Mesenchymal stem cell (in vitro differentiated cells and primary cell): ENCODE data around the gene MPRIP.

Source experiments
- DNase-seq: peaks from one replicate; pipeline ENCODE4 v3.0.0-alpha.2; 2013
- H2AFZ ChIP-seq: one replicate; pipeline ENCODE4 v1.6.1; 2013; ENCODE audit warnings: low read depth, mild to moderate bottlenecking, control low read depth, inconsistent platforms, low read length, moderate library complexity
- H2AK5ac ChIP-seq: 2 replicates; pipeline ENCODE4 v1.6.1; 2013; ENCODE audit warnings: low read length, moderate library complexity, mild to moderate bottlenecking, inconsistent platforms; ENCODE audit not compliant: severe bottlenecking
- H2BK120ac ChIP-seq: one replicate; pipeline ENCODE4 v1.6.1; 2013; ENCODE audit warnings: low read depth, mild to moderate bottlenecking, inconsistent platforms, low read length, moderate library complexity
- H2BK12ac ChIP-seq, 2 experiments: one replicate each; pipeline ENCODE4 v1.6.1; 2013; ENCODE audit warnings: inconsistent platforms in 2 of 2, low read length in 2 of 2, mild to moderate bottlenecking in 2 of 2, moderate library complexity in 2 of 2, control low read depth in 1 of 2
- H2BK15ac ChIP-seq: one replicate; pipeline ENCODE4 v1.6.1; 2013; ENCODE audit warnings: mild to moderate bottlenecking, low read depth, inconsistent platforms; ENCODE audit not compliant: poor library complexity, severe bottlenecking
- H2BK5ac ChIP-seq: 2 replicates; pipeline ENCODE4 v1.6.1; 2013; ENCODE audit warnings: low read depth, mild to moderate bottlenecking, low read length, control low read depth, inconsistent platforms; ENCODE audit not compliant: poor library complexity, severe bottlenecking
- H3K14ac ChIP-seq, 2 experiments: one replicate each; pipeline ENCODE4 v1.6.1; 2013; ENCODE audit warnings: inconsistent platforms in 2 of 2, low read length in 2 of 2, control low read depth in 1 of 2, mild to moderate bottlenecking in 1 of 2, moderate library complexity in 1 of 2
- H3K18ac ChIP-seq, 2 experiments: one replicate each; pipeline ENCODE4 v1.6.1; 2013; ENCODE audit warnings: inconsistent platforms in 2 of 2, low read length in 2 of 2, control low read depth in 1 of 2, low read depth in 1 of 2, mild to moderate bottlenecking in 1 of 2
- H3K23ac ChIP-seq, 2 experiments: one replicate each; pipeline ENCODE4 v1.6.1; 2013; ENCODE audit warnings: inconsistent platforms in 2 of 2, low read length in 2 of 2, mild to moderate bottlenecking in 2 of 2, moderate library complexity in 2 of 2, control low read depth in 1 of 2
- H3K27ac ChIP-seq: 2 replicates; pipeline ENCODE4 v1.5.1; 2013; ENCODE audit warnings: mild to moderate bottlenecking, moderate library complexity, low read length, control low read depth, inconsistent platforms; ENCODE audit not compliant: poor library complexity, severe bottlenecking
- H3K27me3 ChIP-seq, 2 experiments: 2 replicates each; pipeline versions ENCODE4 v1.6.1 to v1.7.0; 2013; ENCODE audit warnings: low read length in 2 of 2, mild to moderate bottlenecking in 2 of 2, moderate library complexity in 2 of 2, control low read depth in 1 of 2, inconsistent platforms in 1 of 2; ENCODE audit not compliant: control insufficient read depth in 1 of 2, insufficient read depth in 1 of 2
- H3K36me3 ChIP-seq, 2 experiments: 2 replicates each; pipeline versions ENCODE4 v1.6.1 to v1.7.0; 2013; ENCODE audit warnings: low read length in 2 of 2, control low read depth in 1 of 2, inconsistent platforms in 1 of 2, low read depth in 1 of 2, mild to moderate bottlenecking in 1 of 2; ENCODE audit not compliant: insufficient read depth in 2 of 2, control insufficient read depth in 1 of 2
- H3K4ac ChIP-seq, 2 experiments: one replicate each; pipeline ENCODE4 v1.6.1; 2013; ENCODE audit warnings: inconsistent platforms in 2 of 2, low read length in 2 of 2, mild to moderate bottlenecking in 2 of 2, moderate library complexity in 2 of 2, control low read depth in 1 of 2, low read depth in 1 of 2
- H3K4me1 ChIP-seq: 2 replicates; pipeline ENCODE4 v1.6.1; 2013; ENCODE audit warnings: low read depth, low read length, control low read depth; ENCODE audit not compliant: control insufficient read depth, insufficient read depth
- H3K4me2 ChIP-seq: 2 replicates; pipeline ENCODE4 v1.6.1; 2013; ENCODE audit warnings: low read length, mild to moderate bottlenecking, inconsistent platforms; ENCODE audit not compliant: poor library complexity, severe bottlenecking
- H3K4me3 ChIP-seq, 2 experiments: 2 replicates each; pipeline versions ENCODE4 v1.5.1 to v1.7.0; 2013; ENCODE audit warnings: low read length in 2 of 2, mild to moderate bottlenecking in 2 of 2, control low read depth in 1 of 2, low read depth in 1 of 2; ENCODE audit not compliant: insufficient read depth in 1 of 2
- H3K79me1 ChIP-seq: replicated peaks from 2 replicates; pipeline ENCODE4 v1.6.1; 2013; ENCODE audit warnings: mild to moderate bottlenecking, control low read depth, low read length, inconsistent platforms; ENCODE audit not compliant: poor library complexity, severe bottlenecking
- H3K9ac ChIP-seq: 2 replicates; pipeline ENCODE4 v1.7.0; 2013; ENCODE audit warnings: mild to moderate bottlenecking, low read length, moderate library complexity
- H3K9me3 ChIP-seq: 2 replicates; pipeline ENCODE4 v1.7.0; 2013; ENCODE audit warnings: mild to moderate bottlenecking, low read length; ENCODE audit not compliant: control insufficient read depth
- H4K8ac ChIP-seq: one replicate; pipeline ENCODE4 v1.6.1; 2013; ENCODE audit warnings: inconsistent platforms, mild to moderate bottlenecking, low read length, moderate library complexity
- H4K91ac ChIP-seq: one replicate; pipeline ENCODE4 v1.6.1; 2013; ENCODE audit warnings: mild to moderate bottlenecking, low read length, inconsistent platforms
- WGBS: methylation state at CpG from one replicate; pipeline ENCODE4 v1.1.7; 2013; ENCODE audit warnings: mixed read lengths; 5-methylcytosine and 5-hydroxymethylcytosine counted together

Gene MPRIP

DNA sequence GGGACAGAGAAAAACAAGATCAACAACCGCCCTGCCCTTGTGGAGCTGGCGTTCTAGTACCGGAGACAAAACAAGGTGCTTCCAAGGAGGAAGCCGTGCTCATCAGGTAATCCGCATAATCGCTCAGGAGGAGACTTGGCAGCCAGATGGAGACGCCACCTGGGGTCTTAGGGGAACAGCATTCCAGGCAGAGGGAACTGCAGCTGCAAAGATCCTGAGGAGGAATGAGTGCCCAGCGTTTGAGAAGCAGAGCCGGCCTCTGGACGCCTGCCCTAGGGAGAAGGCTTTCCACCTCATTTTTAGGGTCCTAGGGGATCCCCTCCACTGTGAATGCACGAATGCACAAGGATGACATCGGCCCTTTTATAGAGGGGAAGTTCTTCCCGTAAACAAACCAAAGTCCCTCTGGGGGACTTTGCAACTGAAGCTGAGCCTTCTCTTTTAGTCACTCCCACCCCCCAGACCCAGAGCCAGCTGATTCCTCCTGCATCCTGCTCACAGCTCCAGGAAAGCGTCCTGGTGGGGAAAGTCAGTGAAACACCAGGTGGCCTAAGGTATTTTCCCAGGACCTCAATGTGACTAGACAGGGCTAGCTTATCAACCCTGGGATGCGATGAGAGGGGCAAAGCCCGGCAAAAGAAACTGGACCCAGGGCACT, 13.2 kb upstream of the MPRIP start:
- 67% methylated on average over 16 of the region's 16 CpGs for WGBS
- Histone ChIP-seq H3K27ac (no peak overlapping the region), H3K36me3 (no peaks in the 10 kb centered on the region), H3K4me1 (peaks cover 29% of the 10 kb centered on the region), H3K23ac (no peak overlapping the region), H2BK5ac (no peak overlapping the region), H2AFZ (no peak overlapping the region), H4K91ac (peak overlapping the region; percentile 9), H3K9ac (no peak overlapping the region), H3K14ac (no peak overlapping the region), H3K4ac (no peak overlapping the region), H4K8ac (no peak overlapping the region), H2AK5ac (no peak overlapping the region), H3K9me3 (no peaks in the 10 kb centered on the region), H3K4me3 (no peak overlapping the region), H3K4me2 (no peak overlapping the region), H3K27me3 (no peaks in the 10 kb centered on the region), H2BK12ac (no peak overlapping the region), H3K79me1 (no peaks in the 10 kb centered on the region), H3K18ac (peak overlapping the region in 1 of 2 experiments; percentile 3), H2BK120ac (no peak overlapping the region), H2BK15ac (no peak overlapping the region)
- no peak for DNase-seq

DNA sequence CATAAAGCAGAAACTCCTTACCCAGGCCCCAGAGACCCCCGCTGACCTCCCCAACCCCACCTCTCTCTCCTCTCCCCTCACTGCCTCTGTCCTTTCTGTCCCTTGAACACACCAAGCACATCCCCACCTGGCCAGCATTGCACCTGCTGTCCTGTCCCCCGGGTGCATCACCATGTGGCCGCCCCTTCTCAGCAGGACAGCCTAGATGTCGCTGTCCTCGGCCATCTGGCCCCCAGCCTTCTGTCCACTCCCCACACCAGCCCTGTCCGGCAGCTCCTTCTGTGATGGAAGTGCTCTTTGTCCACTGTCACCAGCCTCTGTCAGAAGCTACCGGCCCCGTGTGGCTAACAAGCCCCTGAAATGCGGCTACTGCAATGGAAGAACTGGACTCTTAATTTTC, 12.3 kb upstream of the MPRIP start:
- no peak overlapping the region for H3K18ac ChIP-seq
- H2BK5ac ChIP-seq, result no peak overlapping the region
- H3K4me2 ChIP-seq, result no peak overlapping the region
- peak overlapping the region in 1 of 2 experiments; percentile 27 for H2BK12ac ChIP-seq
- H3K4me1 ChIP-seq, result peaks cover 29% of the 10 kb centered on the region
- no peak overlapping the region for H3K4ac ChIP-seq
- peak overlapping the region; percentile 0 for H2BK15ac ChIP-seq
- no peak for DNase-seq
- no peak overlapping the region for H4K91ac ChIP-seq
- H2AFZ ChIP-seq, result no peak overlapping the region
- no peak overlapping the region for H2BK120ac ChIP-seq
- no peaks in the 10 kb centered on the region for H3K79me1 ChIP-seq
- no peak overlapping the region for H4K8ac ChIP-seq
- H3K14ac ChIP-seq, result no peak overlapping the region
- no peak overlapping the region for H3K9ac ChIP-seq
- H3K23ac ChIP-seq, result no peak overlapping the region
- 79% methylated on average over 9 of the region's 9 CpGs for WGBS
- H3K27ac ChIP-seq, result no peak overlapping the region
- H2AK5ac ChIP-seq, result no peak overlapping the region
- H3K27me3 ChIP-seq, result no peaks in the 10 kb centered on the region
- no peaks in the 10 kb centered on the region for H3K9me3 ChIP-seq
- H3K36me3 ChIP-seq, result no peaks in the 10 kb centered on the region
- no peak overlapping the region for H3K4me3 ChIP-seq

DNA sequence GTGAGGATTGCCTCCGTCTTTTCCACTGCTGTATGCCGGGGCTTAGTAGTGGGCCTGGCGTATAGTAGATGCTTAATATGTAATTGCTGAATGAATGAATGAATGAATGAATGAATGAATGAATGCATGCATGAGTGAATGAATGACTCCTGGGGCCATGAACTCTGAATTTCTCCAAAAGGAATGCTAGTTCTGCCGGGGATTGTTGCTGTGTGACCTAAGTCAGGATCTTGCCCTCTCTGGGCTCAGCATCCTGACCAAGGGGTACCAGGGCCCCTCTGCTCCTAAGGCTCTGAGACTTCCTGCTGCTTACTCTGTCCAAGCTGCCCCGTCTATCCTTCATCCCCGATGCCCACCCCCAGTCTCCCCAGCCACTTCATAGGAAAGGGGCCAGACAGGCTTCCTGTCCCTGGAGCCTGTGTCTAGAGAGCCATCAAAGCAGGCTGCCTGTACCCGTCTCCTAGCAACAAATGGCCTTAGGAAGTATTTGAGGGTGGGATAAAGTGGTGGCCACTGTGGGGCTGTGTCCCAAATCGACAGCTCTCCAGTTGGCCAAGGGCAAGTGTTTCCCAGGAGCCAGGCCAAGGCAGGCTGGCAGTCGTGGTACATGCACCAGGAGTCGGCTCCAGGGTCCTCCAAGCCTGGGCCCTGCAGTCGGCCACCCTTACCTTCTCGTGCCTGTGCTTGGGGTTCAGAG, 11.6 kb upstream of the MPRIP start:
- Histone ChIP-seq H4K8ac (peak overlapping the region; percentile 8), H3K27ac (no peak overlapping the region), H2BK120ac (peak overlapping the region; percentile 19), H3K14ac (peak overlapping the region in 1 of 2 experiments; percentile 95), H3K4me3 (no peak overlapping the region), H3K9ac (no peak overlapping the region), H2AFZ (no peak overlapping the region), H3K79me1 (no peaks in the 10 kb centered on the region), H3K23ac (peak overlapping the region in 1 of 2 experiments; percentile 30), H2BK12ac (peak overlapping the region; percentile 59 to 98), H3K4ac (peak overlapping the region; percentile 35 to 52), H2BK5ac (no peak overlapping the region), H3K27me3 (no peaks in the 10 kb centered on the region), H3K4me1 (peaks cover 29% of the 10 kb centered on the region), H2AK5ac (peak overlapping the region; percentile 38), H3K36me3 (no peaks in the 10 kb centered on the region), H3K9me3 (no peaks in the 10 kb centered on the region), H3K4me2 (no peak overlapping the region), H2BK15ac (peak overlapping the region; percentile 15), H4K91ac (peak overlapping the region; percentile 8), H3K18ac (peak overlapping the region; percentile 6 to 90)
- no peak for DNase-seq
- 66% methylated on average over 12 of the region's 12 CpGs for WGBS

DNA sequence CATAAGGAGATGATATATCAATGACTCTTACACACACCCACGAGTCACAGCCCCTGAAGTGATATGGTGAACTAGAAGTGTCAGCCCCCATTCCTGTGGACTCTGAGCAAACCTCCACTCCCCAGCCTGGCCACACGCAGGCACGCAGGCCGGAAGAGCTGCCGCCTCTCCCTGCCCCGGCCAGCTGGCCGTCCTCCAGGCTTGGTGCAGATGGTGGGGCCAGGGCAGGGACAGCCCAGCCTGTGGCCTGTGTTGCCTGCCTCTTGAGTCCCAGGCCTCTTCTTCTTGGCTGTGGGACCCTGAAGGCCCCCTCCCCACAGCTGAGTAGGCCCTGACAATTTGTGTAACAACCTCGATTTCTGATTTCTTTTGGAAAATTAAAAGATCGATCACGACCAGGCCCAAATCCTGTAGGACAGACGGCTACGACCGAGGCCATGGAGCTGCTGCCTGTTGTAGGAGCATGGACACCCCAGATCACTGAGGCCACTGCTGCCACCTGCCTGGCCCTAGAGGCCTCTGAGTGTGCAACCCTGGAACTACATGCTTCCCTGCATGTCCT, 10.0 kb upstream of the MPRIP start:
- Histone ChIP-seq H3K14ac (no peak overlapping the region), H3K18ac (peak overlapping the region; percentile 4 to 67), H3K9ac (peak overlapping the region; percentile 27), H3K4me2 (no peak overlapping the region), H2BK12ac (peak overlapping the region; percentile 14 to 65), H3K9me3 (no peaks in the 10 kb centered on the region), H3K79me1 (no peaks in the 10 kb centered on the region), H3K4ac (no peak overlapping the region), H3K36me3 (no peaks in the 10 kb centered on the region), H4K91ac (no peak overlapping the region), H3K27me3 (no peaks in the 10 kb centered on the region), H2BK5ac (no peak overlapping the region), H3K4me3 (no peak overlapping the region), H4K8ac (peak overlapping the region; percentile 5), H2BK120ac (no peak overlapping the region), H3K23ac (no peak overlapping the region), H2AK5ac (peak overlapping the region; percentile 7), H3K27ac (peak overlapping the region; percentile 1), H2AFZ (no peak overlapping the region), H3K4me1 (peaks cover 34% of the 10 kb centered on the region), H2BK15ac (no peak overlapping the region)
- DNase-seq, result peak; percentile 94
- WGBS, result 46% methylated on average over 13 of the region's 13 CpGs
